IMR-90 (cell line): ENCODE measurements around the gene VAT1. TPM values are rescaled to one million over a fixed set of nuclear protein-coding genes. Genes with fewer than 3 reads are reported as not detected.

Experiments
- ATAC-seq: fragments of 200-7000 bp; cut with Tn5 transposase; 2 replicates; pipeline ENCODE4 v1.9.1; 2020; ENCODE audit warnings: low read depth, mild to moderate bottlenecking, moderate library complexity
- BruUV-seq: library from RNA; stranded (reverse); fragments of 400-500 nt; replicated peaks from 2 replicates; lab custom pipeline; 2021; lab: Mats Ljungman, UMichigan
- CTCF ChIA-PET: fragments of 300-600 bp; formaldehyde crosslinking; extraction: SDS; loops from one replicate; lab custom pipeline; 2021; ENCODE audit warnings: antibody characterized with exemption; lab: Yijun Ruan, JAX
- POLR2A ChIA-PET: fragments of 300-600 bp; sonication (Branson Sonifier 250); formaldehyde crosslinking; loops from one replicate; lab custom pipeline; 2022; ENCODE audit warnings: antibody characterized with exemption; ENCODE audit not compliant: unreplicated experiment; lab: Charles Lee
- DNase-seq: peaks from one replicate; pipeline ENCODE4 v3.0.0; 2013
- H2AFZ ChIP-seq: replicated peaks from 2 replicates; pipeline ENCODE3; 2013; ENCODE audit warnings: low read length, mild to moderate bottlenecking; ENCODE audit not compliant: poor library complexity
- H2AK5ac ChIP-seq: 2 replicates; pipeline ENCODE4 v1.6.1; 2013; ENCODE audit warnings: low read depth, low read length, inconsistent platforms
- H2AK9ac ChIP-seq: replicated peaks from 2 replicates; pipeline ENCODE3; 2013; ENCODE audit warnings: mild to moderate bottlenecking, low read depth, low read length, moderate library complexity; ENCODE audit not compliant: poor library complexity
- H2BK120ac ChIP-seq: 2 replicates; pipeline ENCODE4 v1.6.1; 2013; ENCODE audit warnings: low read depth, low read length, inconsistent platforms
- H2BK15ac ChIP-seq: 3 replicates; pipeline ENCODE4 v1.6.1; 2013; ENCODE audit warnings: low read depth, low read length, inconsistent platforms
- H2BK20ac ChIP-seq: 2 replicates; pipeline ENCODE4 v1.6.1; 2013; ENCODE audit warnings: low read depth, mild to moderate bottlenecking, inconsistent platforms, low read length, moderate library complexity
- H2BK5ac ChIP-seq: 2 replicates; pipeline ENCODE4 v1.6.1; 2013; ENCODE audit warnings: mild to moderate bottlenecking, low read depth, low read length, inconsistent platforms; ENCODE audit not compliant: poor library complexity, severe bottlenecking
- H3K14ac ChIP-seq: replicated peaks from 2 replicates; pipeline ENCODE4 v1.6.1; 2013; ENCODE audit warnings: low read depth, low read length, inconsistent platforms
- H3K18ac ChIP-seq: 2 replicates; pipeline ENCODE4 v1.6.1; 2013; ENCODE audit warnings: low read depth, low read length, control low read depth
- H3K23ac ChIP-seq: 2 replicates; pipeline ENCODE4 v1.6.1; 2013; ENCODE audit warnings: low read depth, low read length, inconsistent platforms
- H3K27ac ChIP-seq: 2 replicates; pipeline ENCODE4 v1.5.1; 2013; ENCODE audit warnings: mild to moderate bottlenecking, control low read depth, low read length; ENCODE audit not compliant: insufficient read depth
- H3K27me3 ChIP-seq: 2 replicates; pipeline ENCODE4 v1.6.1; 2013; ENCODE audit warnings: low read length; ENCODE audit not compliant: control insufficient read depth, insufficient read depth
- H3K36me3 ChIP-seq: 2 replicates; pipeline ENCODE4 v1.6.1; 2013; ENCODE audit warnings: low read length, mixed read lengths; ENCODE audit not compliant: control insufficient read depth, insufficient read depth
- H3K4ac ChIP-seq: 2 replicates; pipeline ENCODE4 v1.6.1; 2013; ENCODE audit warnings: low read depth, low read length, inconsistent platforms
- H3K4me1 ChIP-seq: 2 replicates; pipeline ENCODE4 v1.6.1; 2013; ENCODE audit warnings: low read length, mixed read lengths; ENCODE audit not compliant: control insufficient read depth, insufficient read depth
- H3K4me2 ChIP-seq: 2 replicates; pipeline ENCODE4 v1.6.1; 2013; ENCODE audit warnings: low read depth, mild to moderate bottlenecking, control low read depth, low read length, moderate library complexity
- H3K4me3 ChIP-seq: 2 replicates; pipeline ENCODE4 v1.5.1; 2013; ENCODE audit warnings: low read depth, mild to moderate bottlenecking, control low read depth, low read length, moderate library complexity; ENCODE audit not compliant: insufficient read depth
- H3K56ac ChIP-seq: 2 replicates; pipeline ENCODE4 v1.6.1; 2013; ENCODE audit warnings: low read length, inconsistent platforms; ENCODE audit not compliant: insufficient read depth; ENCODE audit errors: extremely low read depth
- H3K79me1 ChIP-seq, 2 experiments: 2 replicates each; pipeline ENCODE4 v1.6.1; 2013; ENCODE audit warnings: low read length in 2 of 2, inconsistent platforms in 1 of 2, low read depth in 1 of 2
- H3K9ac ChIP-seq: 2 replicates; pipeline ENCODE4 v1.6.1; 2013; ENCODE audit warnings: low read depth, low read length, control low read depth
- H3K9me1 ChIP-seq: 2 replicates; pipeline ENCODE4 v1.6.1; 2013; ENCODE audit warnings: low read length, inconsistent platforms; ENCODE audit not compliant: insufficient read depth
- H3K9me3 ChIP-seq: 2 replicates; pipeline ENCODE4 v1.6.1; 2013; ENCODE audit warnings: low read length; ENCODE audit not compliant: control insufficient read depth, insufficient read depth
- H4K20me1 ChIP-seq: 2 replicates; pipeline ENCODE4 v1.6.1; 2013; ENCODE audit warnings: low read length, inconsistent platforms; ENCODE audit not compliant: insufficient read depth
- H4K5ac ChIP-seq: 2 replicates; pipeline ENCODE4 v1.6.1; 2013; ENCODE audit warnings: mild to moderate bottlenecking, low read depth, low read length, control low read depth
- H4K8ac ChIP-seq, 2 experiments: 2 replicates each; pipeline ENCODE4 v1.6.1; 2013; ENCODE audit warnings: low read depth in 2 of 2, low read length in 2 of 2, control low read depth in 1 of 2, inconsistent platforms in 1 of 2
- H4K91ac ChIP-seq: 2 replicates; pipeline ENCODE4 v1.6.1; 2013; ENCODE audit warnings: low read depth, low read length, inconsistent platforms; ENCODE audit not compliant: insufficient read depth
- BHLHE40 ChIP-seq: fragments of 150-350 bp; IDR thresholded peaks from 2 replicates; pipeline ENCODE4 v1.6.1; 2016; ENCODE audit warnings: mild to moderate bottlenecking, low read depth, low read length
- CEBPB ChIP-seq: IDR thresholded peaks from 2 replicates; pipeline ENCODE4 v1.6.1; 2012; ENCODE audit warnings: low read depth, low read length, improper control_type of control experiment
- CHD1 ChIP-seq: IDR thresholded peaks from 2 replicates; pipeline ENCODE4 v1.6.1; 2012; ENCODE audit warnings: low read depth, low read length, improper control_type of control experiment
- FOS ChIP-seq: fragments of 150-350 bp; IDR thresholded peaks from 2 replicates; pipeline ENCODE4 v1.6.1; 2016; ENCODE audit warnings: low read depth, low read length
- MAFK ChIP-seq: IDR thresholded peaks from 2 replicates; pipeline ENCODE4 v1.6.1; 2012; ENCODE audit warnings: low read depth, low read length, improper control_type of control experiment
- MAZ ChIP-seq: IDR thresholded peaks from 2 replicates; pipeline ENCODE4 v1.6.1; 2012; ENCODE audit warnings: low read depth, mild to moderate bottlenecking, low read length, improper control_type of control experiment, moderate library complexity, borderline replicate concordance
- MXI1 ChIP-seq: IDR thresholded peaks from 2 replicates; pipeline ENCODE4 v1.6.1; 2012; ENCODE audit warnings: low read depth, mild to moderate bottlenecking, low read length, moderate library complexity, borderline replicate concordance
- NFE2L2 ChIP-seq: fragments of 150-350 bp; IDR thresholded peaks from 2 replicates; pipeline ENCODE4 v1.6.1; 2016; ENCODE audit warnings: low read depth, mild to moderate bottlenecking, low read length
- POLR2A ChIP-seq: IDR thresholded peaks from 2 replicates; pipeline ENCODE4 v1.6.1; 2012; ENCODE audit warnings: mild to moderate bottlenecking, low read depth, low read length
- RCOR1 ChIP-seq: IDR thresholded peaks from 2 replicates; pipeline ENCODE4 v1.6.1; 2012; ENCODE audit warnings: mild to moderate bottlenecking, low read length, improper control_type of control experiment; ENCODE audit not compliant: insufficient replicate concordance
- RFX5 ChIP-seq: IDR thresholded peaks from 2 replicates; pipeline ENCODE4 v1.8.0; 2012; ENCODE audit warnings: low read depth, mild to moderate bottlenecking, low read length, moderate library complexity
- SMC3 ChIP-seq: fragments of 150-350 bp; IDR thresholded peaks from 2 replicates; pipeline ENCODE4 v1.6.1; 2016; ENCODE audit warnings: low read depth, mild to moderate bottlenecking, antibody characterized with exemption, low read length, moderate library complexity
- WGBS, 2 experiments: methylation state at CpG; one replicate each; pipeline versions ENCODE4 v1.1.5 to v1.1.7; 2013; ENCODE audit warnings: missing lambda C conversion rate in 2 of 2; ENCODE audit not compliant: insufficient read length in 1 of 2; ENCODE audit errors: extremely low coverage in 2 of 2; 5-methylcytosine and 5-hydroxymethylcytosine counted together
- dilution Hi-C: fragments of 300-500 bp; cut with HindIII; formaldehyde crosslinking; loops from one replicate; pipeline ENCODE4 v1.14.3; 2018; ENCODE audit warnings: low sequenced_read_pairs; ENCODE audit not compliant: unreplicated experiment
- in situ Hi-C: fragments of 300-500 bp; cut with MboI; formaldehyde crosslinking; loops from 3 replicates; pipeline ENCODE4 v1.14.3; 2019; ENCODE audit warnings: low sequenced_read_pairs, inconsistent platforms, mixed read lengths
- intact Hi-C: fragments of 100-400 bp; cut with micrococcal nuclease; formaldehyde crosslinking; loops from 2 replicates; pipeline ENCODE4 v1.10.0; 2022
- polyA plus RNA-seq, 3 experiments: library from polyadenylated mRNA; depleted of rRNA; stranded (reverse); fragments of >200 nt; gene quantifications; 2 replicates each; pipeline ENCODE4 v1.2.3, GENCODE V29; 2012; ENCODE audit warnings: low replicate concordance in 1 of 3
- total RNA-seq: library from RNA; depleted of rRNA; stranded (reverse); fragments of >200 nt; gene quantifications from 2 replicates; pipeline ENCODE4 v1.2.3, GENCODE V29; 2012
- TF ChIP-seq, protein P1 (sequence below): fragments of 150-350 bp; IDR thresholded peaks from 2 replicates; pipeline ENCODE4 v1.6.1; 2016; ENCODE audit warnings: low read depth, mild to moderate bottlenecking, low read length, moderate library complexity, borderline replicate concordance
- TF ChIP-seq, protein P2 (sequence below): fragments of 150-350 bp; IDR thresholded peaks from 2 replicates; pipeline ENCODE4 v1.6.1; 2017; ENCODE audit warnings: mild to moderate bottlenecking, antibody characterized with exemption, low read length, low read depth
- TF ChIP-seq, protein P3 (sequence below): conservative IDR thresholded peaks from 2 replicates; pipeline ENCODE4 v1.5.1; 2012; ENCODE audit warnings: mild to moderate bottlenecking, low read depth, low read length, improper control_type of control experiment

The VAT1 gene
- total and polyA plus RNA-seq, 2 of the 4 experiments (the other 2 are of a cell fraction): 97.3 to 101 TPM

DNA sequence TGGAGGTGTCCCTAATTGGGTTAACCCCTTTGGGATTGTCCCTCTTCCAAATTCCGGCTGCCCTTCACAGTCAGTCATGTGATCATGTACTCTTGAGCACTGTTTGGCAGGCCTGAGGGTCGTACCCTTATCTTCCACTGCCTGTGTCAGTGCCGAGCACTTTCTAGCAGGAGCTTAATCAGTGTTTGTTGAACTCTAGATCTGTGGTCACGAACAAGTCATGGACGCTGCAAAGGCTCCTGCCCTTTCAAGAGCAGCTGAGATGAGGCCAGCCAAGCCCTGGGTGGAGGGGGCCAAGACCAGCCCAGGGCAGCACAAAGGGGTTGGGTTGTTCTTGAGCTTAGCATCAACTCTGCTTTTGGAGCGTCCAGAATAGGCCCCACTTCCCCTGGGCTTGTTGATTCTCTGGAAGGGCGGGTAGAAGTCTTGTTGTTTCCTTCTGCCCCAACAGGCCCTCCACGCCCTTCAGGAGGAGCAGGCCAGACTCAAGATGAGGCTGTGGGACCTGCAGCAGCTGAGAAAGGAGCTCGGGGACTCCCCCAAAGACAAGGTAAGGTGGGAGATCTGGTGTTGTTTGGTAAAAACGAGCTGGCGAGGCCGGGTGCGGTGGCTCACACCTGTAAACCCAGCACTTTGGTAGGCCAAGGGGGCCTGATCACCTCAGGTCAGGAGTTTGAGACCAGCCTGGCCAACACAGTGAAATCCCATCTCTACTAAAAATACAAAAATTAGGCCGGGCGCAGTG, 10.3 kb downstream of the VAT1 start:
- H3K9me1 ChIP-seq: peaks cover 10% of the 10 kb centered on the region
- no peak overlapping the region for H3K4me3 ChIP-seq
- H4K8ac ChIP-seq: no peak overlapping the region
- no peak overlapping the region for H2AK5ac ChIP-seq
- peaks cover 0 to 29% of the 10 kb centered on the region in 2 experiments; a peak in 3 of 4 replicates for H3K79me1 ChIP-seq
- DNase-seq (no peak), ATAC-seq (no peak)
- H3K9ac ChIP-seq: no peak overlapping the region
- dilution Hi-C loops (no loop called here), in situ Hi-C loops (no loop called here), intact Hi-C loops (no loop called here)
- H2BK120ac ChIP-seq: no peak overlapping the region
- H3K4me1 ChIP-seq: no peaks in the 10 kb centered on the region
- H3K36me3 ChIP-seq: peaks cover 40% of the 10 kb centered on the region
- H3K27ac ChIP-seq: no peak overlapping the region
- H3K23ac ChIP-seq: no peak overlapping the region
- no peak overlapping the region for H3K14ac ChIP-seq
- POLR2A ChIA-PET: interaction anchor here (0.5 kb wide), 1 partner anchor 437 kb away, joined by 4 read pairs; no protein-coding TSS in a partner anchor
- H3K56ac ChIP-seq: no peak overlapping the region
- H4K91ac ChIP-seq: no peak overlapping the region
- CTCF ChIA-PET: no interaction called here
- no peaks in the 10 kb centered on the region for H3K9me3 ChIP-seq
- H3K27me3 ChIP-seq: no peaks in the 10 kb centered on the region
- peak overlapping the region; percentile 33 for H2AFZ ChIP-seq
- no peak overlapping the region for H3K4ac ChIP-seq
- H2BK20ac ChIP-seq: no peak overlapping the region
- WGBS, 2 experiments: 74% methylated on average over 3 of the region's 15 CpGs; no CpG with 5 or more reads in 1 of the 2 experiments
- no TSS peak for BruUV-seq
- peaks cover 10% of the 10 kb centered on the region; the same call in 1 of the 2 replicates for H4K20me1 ChIP-seq
- no peak overlapping the region for H2AK9ac ChIP-seq
- H2BK5ac ChIP-seq: no peak overlapping the region
- H3K4me2 ChIP-seq: no peak overlapping the region
- no peak overlapping the region for H3K18ac ChIP-seq
- H4K5ac ChIP-seq: no peak overlapping the region
- no peak overlapping the region for H2BK15ac ChIP-seq
- TF ChIP-seq NFE2L2 (no peak), FOS (no peak), MAFK (no peak), CHD1 (no peak), POLR2A (no peak), BHLHE40 (no peak), MXI1 (no peak), RCOR1 (no peak), CEBPB (no peak), MAZ (no peak), RFX5 (no peak), SMC3 (no peak)
- TF ChIP-seq, protein P1, sequence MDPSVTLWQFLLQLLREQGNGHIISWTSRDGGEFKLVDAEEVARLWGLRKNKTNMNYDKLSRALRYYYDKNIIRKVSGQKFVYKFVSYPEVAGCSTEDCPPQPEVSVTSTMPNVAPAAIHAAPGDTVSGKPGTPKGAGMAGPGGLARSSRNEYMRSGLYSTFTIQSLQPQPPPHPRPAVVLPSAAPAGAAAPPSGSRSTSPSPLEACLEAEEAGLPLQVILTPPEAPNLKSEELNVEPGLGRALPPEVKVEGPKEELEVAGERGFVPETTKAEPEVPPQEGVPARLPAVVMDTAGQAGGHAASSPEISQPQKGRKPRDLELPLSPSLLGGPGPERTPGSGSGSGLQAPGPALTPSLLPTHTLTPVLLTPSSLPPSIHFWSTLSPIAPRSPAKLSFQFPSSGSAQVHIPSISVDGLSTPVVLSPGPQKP: no peak
- TF ChIP-seq, protein P2, sequence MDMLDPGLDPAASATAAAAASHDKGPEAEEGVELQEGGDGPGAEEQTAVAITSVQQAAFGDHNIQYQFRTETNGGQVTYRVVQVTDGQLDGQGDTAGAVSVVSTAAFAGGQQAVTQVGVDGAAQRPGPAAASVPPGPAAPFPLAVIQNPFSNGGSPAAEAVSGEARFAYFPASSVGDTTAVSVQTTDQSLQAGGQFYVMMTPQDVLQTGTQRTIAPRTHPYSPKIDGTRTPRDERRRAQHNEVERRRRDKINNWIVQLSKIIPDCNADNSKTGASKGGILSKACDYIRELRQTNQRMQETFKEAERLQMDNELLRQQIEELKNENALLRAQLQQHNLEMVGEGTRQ: no peak
- TF ChIP-seq, protein P3, sequence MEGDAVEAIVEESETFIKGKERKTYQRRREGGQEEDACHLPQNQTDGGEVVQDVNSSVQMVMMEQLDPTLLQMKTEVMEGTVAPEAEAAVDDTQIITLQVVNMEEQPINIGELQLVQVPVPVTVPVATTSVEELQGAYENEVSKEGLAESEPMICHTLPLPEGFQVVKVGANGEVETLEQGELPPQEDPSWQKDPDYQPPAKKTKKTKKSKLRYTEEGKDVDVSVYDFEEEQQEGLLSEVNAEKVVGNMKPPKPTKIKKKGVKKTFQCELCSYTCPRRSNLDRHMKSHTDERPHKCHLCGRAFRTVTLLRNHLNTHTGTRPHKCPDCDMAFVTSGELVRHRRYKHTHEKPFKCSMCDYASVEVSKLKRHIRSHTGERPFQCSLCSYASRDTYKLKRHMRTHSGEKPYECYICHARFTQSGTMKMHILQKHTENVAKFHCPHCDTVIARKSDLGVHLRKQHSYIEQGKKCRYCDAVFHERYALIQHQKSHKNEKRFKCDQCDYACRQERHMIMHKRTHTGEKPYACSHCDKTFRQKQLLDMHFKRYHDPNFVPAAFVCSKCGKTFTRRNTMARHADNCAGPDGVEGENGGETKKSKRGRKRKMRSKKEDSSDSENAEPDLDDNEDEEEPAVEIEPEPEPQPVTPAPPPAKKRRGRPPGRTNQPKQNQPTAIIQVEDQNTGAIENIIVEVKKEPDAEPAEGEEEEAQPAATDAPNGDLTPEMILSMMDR: no peak
